K562 (cell line): ENCODE data around the gene GABRD. TPM values are rescaled to one million over a fixed set of nuclear protein-coding genes. Genes with fewer than 3 reads are reported as not detected.

Source experiments
- ATAC-seq: fragments of 200-7000 bp; cut with Tn5 transposase; 3 replicates; pipeline ENCODE4 v1.9.1; 2020; ENCODE audit warnings: moderate library complexity
- BruUV-seq: library from RNA; stranded (reverse); fragments of 400-500 nt; replicated peaks from 2 replicates; lab custom pipeline; 2021; lab: Mats Ljungman, UMichigan
- CTCF ChIA-PET: fragments of 300-600 bp; formaldehyde crosslinking; extraction: SDS; loops from one replicate; lab custom pipeline; 2021; ENCODE audit warnings: low intra/inter-chr PET ratio; lab: Yijun Ruan, JAX
- POLR2A ChIA-PET: fragments of 300-600, 350-650 bp; sonication (Branson Sonifier 250); formaldehyde crosslinking; extraction: SDS; loops from one replicate; lab custom pipeline; 2021; ENCODE audit warnings: antibody characterized with exemption, inconsistent platforms; lab: Yijun Ruan, JAX
- DNase-seq, 4 experiments: peaks; one replicate each; pipeline versions ENCODE4 v3.0.0 to v3.0.0-alpha.2; 2011 to 2018; ENCODE audit warnings: low spot score in 3 of 4, mixed read lengths in 3 of 4; ENCODE audit errors: extremely low read depth in 1 of 4
- FAIRE-seq: peaks from 2 replicates; lab custom pipeline; 2011; peaks lifted over from hg19 to GRCh38; lab: Jason Lieb, UNC
- H2AFZ ChIP-seq: 2 replicates; pipeline ENCODE4 v1.6.0; 2011; ENCODE audit warnings: low read depth, low read length, control low read depth, inconsistent platforms
- H3K27ac ChIP-seq: fragments of 200-600 bp; 3 replicates; pipeline ENCODE4 v1.8.0; 2011; ENCODE audit warnings: low read depth, mild to moderate bottlenecking, control low read depth, inconsistent platforms, low read length, moderate library complexity, mixed read lengths; ENCODE audit errors: extremely low read depth
- H3K27me3 ChIP-seq, 2 experiments: fragments of 300-600 bp in 1 of 2; 2 replicates in 1 of 2; 3 replicates in 1 of 2; pipeline versions ENCODE4 v1.6.0 to v1.8.0; 2011; ENCODE audit warnings: inconsistent platforms in 2 of 2, low read length in 2 of 2, mild to moderate bottlenecking in 1 of 2, mixed read lengths in 1 of 2, moderate library complexity in 1 of 2; ENCODE audit not compliant: control insufficient read depth in 2 of 2, insufficient read depth in 2 of 2
- H3K36me3 ChIP-seq: fragments of 300-600 bp; 3 replicates; pipeline ENCODE4 v1.8.0; 2011; ENCODE audit warnings: mild to moderate bottlenecking, low read length, inconsistent platforms; ENCODE audit not compliant: control insufficient read depth, insufficient read depth
- H3K4me1 ChIP-seq, 2 experiments: fragments of 200-600 bp in 1 of 2; replicated peaks in 1 of 2; 2 replicates in 1 of 2; 3 replicates in 1 of 2; pipeline versions ENCODE4 v1.5.1 to v1.8.0; 2011; ENCODE audit warnings: inconsistent platforms in 2 of 2, low read length in 2 of 2, mild to moderate bottlenecking in 1 of 2, mixed read lengths in 1 of 2, moderate library complexity in 1 of 2; ENCODE audit not compliant: control insufficient read depth in 2 of 2, insufficient read depth in 2 of 2
- H3K4me2 ChIP-seq: 2 replicates; pipeline ENCODE4 v1.6.1; 2011; ENCODE audit warnings: low read length, control low read depth, inconsistent platforms, mixed read lengths; ENCODE audit not compliant: insufficient read depth
- H3K4me3 ChIP-seq: fragments of 200-600 bp; sonication (generic), shearing (Covaris generic); 2 replicates; pipeline ENCODE4 v1.5.1; 2016; ENCODE audit warnings: control low read depth, inconsistent platforms
- H3K79me2 ChIP-seq: fragments of 200-600 bp; 3 replicates; pipeline ENCODE4 v1.8.0; 2011; ENCODE audit warnings: low read length, inconsistent platforms; ENCODE audit not compliant: control insufficient read depth, insufficient read depth
- H3K9ac ChIP-seq, 2 experiments: 2 replicates each; pipeline versions ENCODE4 v1.6.0 to v1.6.1; 2011; ENCODE audit warnings: low read depth in 2 of 2, low read length in 2 of 2, control low read depth in 1 of 2, inconsistent platforms in 1 of 2, mild to moderate bottlenecking in 1 of 2, mixed read lengths in 1 of 2; ENCODE audit not compliant: insufficient read depth in 1 of 2
- H3K9me1 ChIP-seq: one replicate; pipeline ENCODE4 v1.6.0; 2011; ENCODE audit warnings: inconsistent platforms, mild to moderate bottlenecking, low read length, moderate library complexity; ENCODE audit not compliant: control insufficient read depth, insufficient read depth
- H3K9me3 ChIP-seq: replicated peaks from 2 replicates; pipeline ENCODE4 v1.5.1; 2011; ENCODE audit warnings: low read depth, low read length, inconsistent platforms; ENCODE audit not compliant: control insufficient read depth, insufficient read depth
- H4K20me1 ChIP-seq: replicated peaks from 2 replicates; pipeline ENCODE4 v1.6.1; 2011; ENCODE audit warnings: low read length, inconsistent platforms, mixed read lengths; ENCODE audit not compliant: control insufficient read depth, insufficient read depth
- C11orf30 ChIP-seq: fragments of 450-650 bp; IDR thresholded peaks from 2 replicates; pipeline ENCODE4 v1.6.1; 2016; ENCODE audit warnings: low read depth, mild to moderate bottlenecking
- ZNF316 ChIP-seq: fragments of 450-650 bp; IDR thresholded peaks from 2 replicates; pipeline ENCODE4 v1.6.1; 2016
- WGBS: fragments of 100-300 bp; shearing (Covaris generic); methylation state at CpG from one replicate; pipeline ENCODE4 v1.1.6; 2016; ENCODE audit warnings: low coverage, mixed read lengths; ENCODE audit not compliant: insufficient coverage; ENCODE audit errors: missing lambda C conversion rate; 5-methylcytosine and 5-hydroxymethylcytosine counted together
- in situ Hi-C: fragments of 300-500 bp; cut with MboI; formaldehyde crosslinking; loops from 4 replicates; pipeline ENCODE4 v1.15.0; 2018; ENCODE audit warnings: inconsistent platforms, mixed read lengths
- intact Hi-C: fragments of 100-400 bp; cut with micrococcal nuclease; formaldehyde crosslinking; loops from 2 replicates; pipeline ENCODE4 v1.14.2; 2022
- polyA plus RNA-seq, 8 experiments: library from polyadenylated mRNA; depleted of rRNA in 4 of 8; stranded (reverse) in 5 of 8; unstranded in 3 of 8; fragments of >200 nt; fragmentation: Nextera tagmentation in 2 of 8; fragmentation: Illumina TruSeq in 1 of 8; extraction: Ambion mirVana in 2 of 8; extraction: Trizol in 1 of 8; gene quantifications; 2 replicates each; pipeline versions ENCODE4 v1.2.1 to v1.2.3, GENCODE V29; 2011 to 2014; ENCODE audit warnings: inconsistent platforms in 1 of 8, missing spikeins in 1 of 8
- total RNA-seq, 7 experiments: library from RNA; depleted of rRNA in 6 of 7; stranded (reverse); fragments of >200 nt in 6 of 7; fragmentation: Illumina TruSeq in 2 of 7; extraction: Trizol in 2 of 7; gene quantifications; 2 replicates each; pipeline versions ENCODE4 v1.2.1 to v1.2.3, GENCODE V29; 2011 to 2021; ENCODE audit warnings: low replicate concordance in 1 of 7
- TF ChIP-seq, protein P1 (sequence below): fragments of 200-800 bp; sonication (Bioruptor generic); IDR thresholded peaks from 2 replicates; pipeline ENCODE4 v1.6.1; 2017; ENCODE audit warnings: missing genetic modification characterization, missing compliant biosample characterization
- TF ChIP-seq, protein P2 (sequence below): fragments of 250-450 bp; sonication (Bioruptor Pico); IDR thresholded peaks from 2 replicates; pipeline ENCODE4 v1.5.0; 2021

The GABRD gene
- total and polyA plus RNA-seq, 9 of the 15 experiments (the other 6 are each of a cell fraction or from before 2014, with no cell fraction given) = 0.07 TPM; not detected in 8

DNA sequence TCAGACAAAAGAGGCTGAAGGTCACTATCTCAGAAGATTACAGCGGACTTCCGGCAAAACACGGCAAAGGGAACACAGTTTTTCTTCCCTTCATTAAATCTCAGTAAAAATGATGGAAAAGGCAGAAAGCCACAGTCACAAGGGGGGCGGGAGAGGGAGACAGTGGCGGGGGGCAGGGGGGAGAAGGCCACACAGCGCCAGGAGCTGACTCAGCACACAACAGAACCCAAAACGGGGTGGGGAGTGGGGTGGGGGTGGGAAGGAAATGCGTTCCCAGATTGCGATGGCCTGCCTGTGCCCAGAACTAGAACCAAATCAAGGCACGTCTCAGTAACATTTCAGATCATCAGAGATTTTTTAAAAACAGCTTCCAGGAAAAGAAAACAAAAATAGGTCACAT, 28.9 kb upstream of the GABRD start:
- Histone ChIP-seq H3K36me3 (no peaks in the 10 kb centered on the region), H3K4me2 (no peak overlapping the region), H4K20me1 (no peaks in the 10 kb centered on the region), H3K9me3 (no peaks in the 10 kb centered on the region), H3K9ac (no peak overlapping the region), H3K79me2 (no peaks in the 10 kb centered on the region), H3K4me1 (peaks cover 19 to 32% of the 10 kb centered on the region in 2 experiments; a peak in 4 of 5 replicates), H3K27ac (no peak overlapping the region), H3K9me1 (no peaks in the 10 kb centered on the region), H2AFZ (no peak overlapping the region), H3K27me3 (peaks cover 35 to 67% of the 10 kb centered on the region in 2 experiments; a peak in 4 of 5 replicates), H3K4me3 (no peak overlapping the region)
- in situ Hi-C loops = no loop called here
- ChIA-PET CTCF (no interaction called here), POLR2A (interaction anchor here (0.7 to 2.9 kb wide), 4 partner anchors 9 to 1087 kb away, joined by 3 to 11 read pairs (median 4); no protein-coding TSS in a partner anchor)
- no peak for FAIRE-seq
- no peak for ATAC-seq
- TF ChIP-seq C11orf30 (peak; percentile 42; the same call in 1 of the 2 replicates), ZNF316 (0 out of 2 replicates have a peak, but pooled peaks have one; percentile 17)
- TF ChIP-seq, protein P1, sequence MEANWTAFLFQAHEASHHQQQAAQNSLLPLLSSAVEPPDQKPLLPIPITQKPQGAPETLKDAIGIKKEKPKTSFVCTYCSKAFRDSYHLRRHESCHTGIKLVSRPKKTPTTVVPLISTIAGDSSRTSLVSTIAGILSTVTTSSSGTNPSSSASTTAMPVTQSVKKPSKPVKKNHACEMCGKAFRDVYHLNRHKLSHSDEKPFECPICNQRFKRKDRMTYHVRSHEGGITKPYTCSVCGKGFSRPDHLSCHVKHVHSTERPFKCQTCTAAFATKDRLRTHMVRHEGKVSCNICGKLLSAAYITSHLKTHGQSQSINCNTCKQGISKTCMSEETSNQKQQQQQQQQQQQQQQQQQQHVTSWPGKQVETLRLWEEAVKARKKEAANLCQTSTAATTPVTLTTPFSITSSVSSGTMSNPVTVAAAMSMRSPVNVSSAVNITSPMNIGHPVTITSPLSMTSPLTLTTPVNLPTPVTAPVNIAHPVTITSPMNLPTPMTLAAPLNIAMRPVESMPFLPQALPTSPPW (CRISPR knock-in tag) = peak; percentile 69
- TF ChIP-seq, protein P2, sequence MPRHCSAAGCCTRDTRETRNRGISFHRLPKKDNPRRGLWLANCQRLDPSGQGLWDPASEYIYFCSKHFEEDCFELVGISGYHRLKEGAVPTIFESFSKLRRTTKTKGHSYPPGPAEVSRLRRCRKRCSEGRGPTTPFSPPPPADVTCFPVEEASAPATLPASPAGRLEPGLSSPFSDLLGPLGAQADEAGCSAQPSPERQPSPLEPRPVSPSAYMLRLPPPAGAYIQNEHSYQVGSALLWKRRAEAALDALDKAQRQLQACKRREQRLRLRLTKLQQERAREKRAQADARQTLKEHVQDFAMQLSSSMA (CRISPR knock-in tag) = no peak
- no peak for DNase-seq
- intact Hi-C loops = no loop called here
- no TSS peak for BruUV-seq
- 9% methylated on average over 7 of the region's 10 CpGs for WGBS
